NCI-H2107 (cell line): ENCODE measurements around the gene SNAPC2.
"Not testable (repeated sequence)": the region's sequence is repeated elsewhere in the genome, so short reads cannot be mapped to it uniquely, and the experiment has no call there.

Experiments
- DNase-seq: peaks from one replicate; lab custom pipeline; 2025; lab: John Stamatoyannopoulos, UW

The SNAPC2 gene

DNA sequence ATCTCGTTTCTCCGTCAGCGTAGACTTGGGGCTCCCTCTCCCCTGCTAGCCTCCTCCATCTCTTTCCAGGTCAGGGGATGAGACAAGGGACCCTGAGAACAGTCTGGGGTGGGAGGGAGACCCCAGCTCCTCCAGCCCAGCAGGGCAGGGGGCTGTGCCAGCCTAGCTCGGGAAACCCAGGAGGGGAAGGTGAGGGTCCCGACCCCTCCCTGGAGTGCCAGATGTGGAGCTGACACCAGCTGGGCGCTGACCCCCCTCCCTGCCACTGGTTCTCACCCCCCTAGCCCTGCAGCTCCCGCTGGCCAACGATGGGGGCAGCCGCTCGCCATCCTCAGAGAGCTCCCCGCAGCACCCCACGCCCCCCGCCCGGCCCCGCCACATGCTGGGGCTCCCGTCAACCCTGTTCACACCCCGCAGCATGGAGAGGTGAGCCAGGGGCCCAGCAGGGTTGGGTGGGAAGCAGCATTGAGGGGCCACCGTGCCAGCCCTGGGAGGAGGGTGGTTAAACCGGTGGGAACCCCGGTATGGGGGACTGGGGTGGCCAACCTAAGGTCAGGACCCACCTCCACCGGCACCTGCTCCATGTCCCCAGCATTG, 10.6 kb upstream of the SNAPC2 start:
- no peak for DNase-seq

DNA sequence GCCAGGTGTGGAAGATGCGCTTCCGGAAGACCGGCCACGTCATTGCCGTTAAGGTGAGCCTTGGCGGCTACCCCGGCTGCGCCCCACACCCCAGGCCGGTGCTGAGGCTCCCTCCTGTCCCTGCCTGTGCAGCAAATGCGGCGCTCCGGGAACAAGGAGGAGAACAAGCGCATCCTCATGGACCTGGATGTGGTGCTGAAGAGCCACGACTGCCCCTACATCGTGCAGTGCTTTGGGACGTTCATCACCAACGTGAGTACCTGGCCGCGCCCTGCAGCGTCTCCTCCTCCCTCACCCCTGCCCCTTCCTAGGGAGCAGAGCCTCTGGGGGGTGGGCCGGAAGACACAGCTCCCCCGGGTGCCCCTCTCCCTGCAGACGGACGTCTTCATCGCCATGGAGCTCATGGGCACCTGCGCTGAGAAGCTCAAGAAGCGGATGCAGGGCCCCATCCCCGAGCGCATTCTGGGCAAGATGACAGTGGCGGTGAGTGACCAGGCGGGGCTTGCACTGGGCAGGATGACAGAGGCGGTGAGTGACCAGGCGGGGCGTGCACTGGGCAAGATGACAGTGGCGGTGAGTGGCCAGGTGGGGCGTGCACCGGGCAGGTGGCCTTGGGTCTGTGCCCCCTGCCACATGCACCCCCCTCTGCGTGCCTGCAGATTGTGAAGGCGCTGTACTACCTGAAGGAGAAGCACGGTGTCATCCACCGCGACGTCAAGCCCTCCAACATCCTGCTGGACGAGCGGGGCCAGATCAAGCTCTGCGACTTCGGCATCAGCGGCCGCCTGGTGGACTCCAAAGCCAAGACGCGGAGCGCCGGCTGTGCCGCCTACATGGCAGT, 9.6 kb upstream of the SNAPC2 start:
- DNase-seq: no peak

DNA sequence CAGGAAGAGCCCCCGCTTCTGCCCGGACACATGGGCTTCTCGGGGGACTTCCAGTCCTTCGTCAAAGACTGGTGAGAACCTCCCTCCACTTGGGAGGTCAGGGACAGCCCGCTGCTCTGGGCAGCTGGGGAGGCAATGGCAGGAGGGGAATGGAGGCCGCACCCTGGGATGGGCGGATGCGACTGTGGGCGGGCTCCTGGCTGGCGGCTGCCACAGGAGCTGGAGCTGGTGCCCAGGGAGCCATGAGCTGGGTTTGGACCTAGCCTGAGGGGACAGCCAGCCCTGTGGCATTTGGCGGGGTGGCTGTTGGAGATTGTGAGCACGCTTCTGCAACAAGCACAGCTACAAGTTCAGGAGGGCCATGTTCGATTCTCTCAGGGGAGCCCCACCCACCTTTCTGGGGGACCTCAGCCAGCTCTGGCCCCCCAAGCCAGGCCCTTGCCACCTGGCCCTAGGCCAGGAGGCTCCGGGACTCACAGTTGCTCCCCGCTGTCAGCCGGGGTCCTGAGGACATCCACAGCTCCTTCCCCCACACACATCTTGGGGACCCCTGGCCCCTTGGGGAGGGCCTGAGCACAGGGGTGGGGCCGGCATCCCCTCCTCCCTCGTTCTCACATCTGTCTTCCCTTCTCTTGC, 8.5 kb upstream of the SNAPC2 start:
- DNase-seq: no peak

- no peak for DNase-seq
Observed at GRCh38 chr19:7912144-7912696, 7.9 kb upstream of the SNAPC2 start.

GRCh38 chr19:7912697-7913564, 7.2 kb upstream of the SNAPC2 start:
- DNase-seq: no peak

GRCh38 chr19:7913652-7914051, 6.5 kb upstream of the SNAPC2 start:
- no peak for DNase-seq

DNA sequence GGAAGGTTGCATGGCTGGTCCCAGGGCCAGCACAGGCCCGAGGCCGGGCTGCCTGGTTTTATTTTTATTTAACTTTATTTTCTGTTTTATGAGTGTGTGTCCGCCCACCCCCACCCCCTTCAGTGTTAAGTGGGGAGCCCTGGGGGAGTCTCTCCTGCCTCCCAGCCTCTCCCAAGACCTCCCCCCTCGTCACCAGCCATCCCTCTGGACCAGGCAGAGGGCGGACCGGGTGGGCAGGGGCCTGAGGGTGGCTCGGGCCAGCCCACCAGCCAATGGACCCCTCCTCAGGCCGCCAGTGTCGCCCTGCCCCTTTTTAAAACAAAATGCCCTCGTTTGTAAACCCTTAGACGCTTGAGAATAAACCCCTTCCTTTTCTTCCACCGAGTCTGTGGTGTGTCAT, 6.0 kb upstream of the SNAPC2 start:
- DNase-seq: no peak

DNA sequence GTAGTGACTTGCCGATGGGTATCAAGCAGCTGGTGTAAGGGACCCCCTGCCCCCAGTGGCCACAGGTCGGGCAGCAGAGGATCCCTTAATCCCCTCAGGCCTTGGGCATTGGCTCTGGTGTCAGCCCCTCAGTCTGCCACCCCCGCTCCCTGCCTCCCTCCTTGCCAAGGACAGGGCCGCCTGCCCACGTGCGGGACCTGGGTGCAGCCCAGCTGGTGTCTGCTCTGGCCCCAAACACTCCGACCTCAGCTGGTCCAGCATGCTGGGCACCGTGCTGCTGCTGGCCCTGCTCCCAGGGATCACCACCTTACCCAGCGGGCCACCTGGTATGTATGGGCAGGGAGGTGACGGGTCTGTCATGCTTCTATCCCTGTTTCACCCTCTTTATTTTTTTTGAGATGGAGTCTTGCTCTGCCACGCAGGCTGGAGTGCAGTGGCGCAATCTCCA, 5.5 kb upstream of the SNAPC2 start, which contains the start of gene TGFBR3L:
TGFBR3L (plus strand) TSS at position 233 of the 448 bp plus-strand sequence.
- no peak for DNase-seq

DNA sequence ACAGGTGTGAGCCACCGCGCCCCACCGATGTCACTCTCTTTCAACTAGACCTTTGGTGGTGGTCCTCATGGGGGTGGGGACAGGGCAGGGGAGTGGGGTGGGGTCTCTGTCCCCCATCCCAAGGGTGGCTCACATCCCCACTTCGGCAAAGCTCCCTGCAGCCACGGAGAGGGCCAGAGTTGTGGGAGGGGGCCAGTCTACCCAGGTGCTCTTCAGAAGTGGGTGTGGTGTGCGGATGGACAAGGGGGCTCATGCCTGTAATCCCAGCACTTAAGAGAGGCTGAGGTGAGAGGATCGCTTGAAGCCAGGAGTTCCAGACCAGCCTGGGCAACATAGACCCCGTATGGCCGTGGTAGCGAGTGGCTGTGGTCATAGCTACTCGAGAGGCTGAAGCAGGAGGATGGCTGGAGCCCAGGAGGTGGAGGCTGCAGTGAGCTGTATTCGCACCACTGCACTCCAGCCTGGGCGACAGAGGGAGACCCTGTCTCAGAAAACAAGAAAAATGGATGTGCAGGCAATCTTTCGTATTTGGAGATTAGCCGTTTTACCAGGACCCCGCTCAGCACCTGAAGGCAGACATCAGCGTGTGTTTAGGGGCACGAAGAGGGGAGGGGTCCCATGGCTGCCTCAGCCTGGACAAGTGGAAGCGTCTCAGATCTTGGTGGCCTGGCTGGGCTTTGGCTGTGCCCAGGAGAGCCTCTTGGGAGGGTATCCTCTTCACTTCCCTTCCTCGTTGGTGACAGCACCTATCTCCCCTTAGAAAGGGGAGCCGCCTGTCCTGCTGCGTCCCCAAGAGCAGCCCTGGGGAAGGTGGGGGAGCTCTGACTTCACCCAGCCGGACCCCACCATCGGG, 4.7 kb upstream of the SNAPC2 start:
- DNase-seq: no peak

DNA sequence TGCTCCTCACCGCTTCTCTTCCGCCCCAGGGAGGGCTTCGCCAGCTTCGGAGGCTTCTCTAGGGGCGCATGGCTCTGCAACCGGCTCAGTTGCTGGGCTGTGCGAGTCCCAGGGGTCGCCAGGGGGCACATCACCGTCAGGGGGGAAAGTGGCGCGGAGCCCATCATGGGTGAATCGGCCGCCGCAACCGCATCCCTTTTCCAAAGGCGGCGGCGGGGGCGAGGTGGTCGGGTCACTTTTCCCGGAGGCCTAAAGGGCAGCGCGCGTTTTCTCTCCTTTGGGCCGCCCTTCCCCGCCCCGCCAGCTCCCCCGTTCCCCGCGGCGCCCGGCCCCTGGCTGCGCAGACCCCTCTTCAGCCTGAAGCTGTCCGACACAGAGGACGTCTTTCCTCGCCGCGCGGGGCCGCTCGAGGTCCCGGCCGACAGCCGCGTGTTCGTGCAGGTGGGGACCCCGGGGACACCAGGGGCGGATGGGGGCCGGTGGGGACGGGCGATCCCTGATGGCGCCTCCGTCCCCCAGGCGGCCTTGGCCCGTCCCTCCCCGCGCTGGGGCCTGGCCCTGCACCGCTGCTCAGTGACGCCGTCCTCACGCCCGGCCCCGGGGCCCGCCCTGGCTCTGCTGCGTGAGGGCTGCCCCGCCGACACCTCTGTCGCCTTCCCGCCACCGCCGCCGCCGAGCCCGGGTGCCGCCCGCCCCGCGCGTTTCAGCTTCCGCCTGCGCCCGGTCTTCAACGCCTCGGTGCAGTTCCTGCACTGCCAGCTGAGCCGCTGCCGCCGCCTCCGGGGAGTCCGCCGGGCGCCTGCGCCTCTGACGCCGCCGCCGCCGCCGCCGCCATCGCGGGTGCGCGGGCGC, 3.8 kb upstream of the SNAPC2 start:
- no peak for DNase-seq

DNA sequence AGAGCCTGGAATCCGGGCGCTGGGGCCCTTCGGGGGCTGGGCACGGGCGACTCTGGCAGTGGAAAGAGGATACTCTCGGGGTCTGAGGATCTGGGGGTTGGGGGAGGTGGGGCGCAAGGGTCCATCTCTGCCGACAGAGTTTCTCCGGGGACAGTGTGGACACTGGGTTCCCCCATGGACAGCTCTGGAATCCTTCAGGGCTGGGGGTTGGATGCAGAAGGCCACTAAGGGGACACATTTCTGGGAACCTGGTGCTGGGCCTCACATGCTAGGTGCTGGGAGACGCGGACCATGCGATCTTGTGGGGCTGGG, 3.2 kb upstream of the SNAPC2 start:
- no peak for DNase-seq

DNA sequence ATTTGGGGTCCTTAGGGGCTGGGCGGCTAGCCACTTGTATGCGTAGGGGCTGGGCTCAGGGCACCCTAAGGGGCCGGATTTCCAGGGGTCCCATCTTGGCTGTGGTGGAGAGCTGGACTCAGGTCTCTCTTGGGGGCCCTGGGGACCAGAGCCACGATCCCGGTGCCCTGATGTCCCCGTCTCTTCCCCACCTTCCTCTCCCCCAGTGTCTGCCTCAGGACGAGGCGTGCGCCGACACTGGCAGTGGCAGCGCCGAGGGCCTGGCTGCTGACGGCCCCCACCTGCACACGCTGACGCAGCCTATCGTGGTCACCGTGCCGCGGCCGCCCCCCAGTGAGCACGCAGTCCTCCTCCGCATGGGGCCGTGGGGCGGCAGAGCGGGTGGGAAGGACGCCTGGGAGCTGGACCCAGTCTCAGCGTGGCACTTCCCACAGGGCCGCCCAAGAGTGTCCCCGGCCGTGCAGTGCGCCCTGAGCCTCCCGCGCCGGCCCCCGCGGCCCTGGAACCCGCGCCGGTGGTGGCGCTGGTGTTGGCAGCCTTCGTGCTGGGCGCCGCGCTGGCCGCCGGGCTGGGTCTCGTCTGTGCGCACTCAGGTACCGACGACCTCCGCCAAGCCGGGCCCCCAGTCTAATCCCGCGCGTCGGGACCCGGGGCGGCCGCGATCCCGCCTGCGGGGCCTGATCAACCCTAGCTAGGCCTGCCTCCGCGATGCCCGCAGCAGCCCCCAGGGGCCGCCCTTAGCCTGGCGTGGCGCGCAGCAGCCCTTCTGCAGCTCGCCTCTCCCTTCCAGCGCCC, 2.7 kb upstream of the SNAPC2 start:
- DNase-seq: no peak

DNA sequence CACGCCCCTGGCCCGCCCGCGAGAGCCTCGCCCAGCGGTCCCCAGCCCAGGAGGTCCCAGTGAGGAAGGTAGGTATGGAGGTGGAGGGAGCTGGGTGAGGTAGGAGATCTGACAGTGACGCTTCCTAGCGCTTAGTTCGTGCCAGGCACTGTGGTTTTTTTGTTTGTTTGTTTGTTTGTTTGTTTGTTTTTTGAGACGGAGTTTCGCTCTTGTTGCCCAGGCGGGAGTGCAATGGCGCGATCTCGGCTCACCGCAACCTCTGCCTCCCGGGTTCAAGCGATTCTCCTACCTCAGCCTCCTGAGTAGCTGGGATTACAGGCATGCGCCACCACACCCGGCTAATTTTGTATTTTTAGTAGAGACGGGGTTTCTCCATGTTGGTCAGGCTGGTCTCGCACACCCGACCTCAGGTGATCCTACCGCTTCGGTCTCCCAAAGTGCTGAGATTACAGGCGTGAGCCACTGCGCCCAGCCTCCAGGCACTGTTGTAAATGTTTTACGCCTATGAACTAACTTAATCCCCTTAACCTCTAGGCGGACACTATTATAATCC, 2.0 kb upstream of the SNAPC2 start:
- not testable (repeated sequence) for DNase-seq

- no peak for DNase-seq
Observed at GRCh38 chr19:7918615-7919421, 1.3 kb upstream of the SNAPC2 start.

- peak; percentile 84 for DNase-seq
Observed at GRCh38 chr19:7920519-7921301, 572 bp downstream of the SNAPC2 start.

GRCh38 chr19:7921302-7921966, 1.3 kb downstream of the SNAPC2 start:
- no peak for DNase-seq
